HAP-1 (cell line): ENCODE measurements around the gene LITAFD.
A peak's percentile ranks its signal among the peaks of the same experiment; 100 is the strongest.

Source experiments
- DNase-seq, 2 experiments: peaks; one replicate each; pipeline ENCODE4 v3.0.0-alpha.2; 2016 to 2020; ENCODE audit warnings: low spot score in 2 of 2
- H3K27me3 ChIP-seq: fragments of 250-450 bp; sonication (Bioruptor Pico); 2 replicates; pipeline ENCODE4 v1.5.1; 2020; ENCODE audit warnings: low read depth, mild to moderate bottlenecking, moderate library complexity
- H3K36me3 ChIP-seq: fragments of 250-450 bp; sonication (Bioruptor Pico); replicated peaks from 2 replicates; pipeline ENCODE4 v1.5.1; 2020; ENCODE audit warnings: mild to moderate bottlenecking
- H3K4me1 ChIP-seq: fragments of 250-450 bp; sonication (Bioruptor Pico); 2 replicates; pipeline ENCODE4 v1.5.1; 2020; ENCODE audit warnings: mild to moderate bottlenecking
- H3K4me3 ChIP-seq: fragments of 250-450 bp; sonication (Bioruptor Pico); 2 replicates; pipeline ENCODE4 v1.5.1; 2020; ENCODE audit warnings: mild to moderate bottlenecking, moderate library complexity
- H3K9me3 ChIP-seq: fragments of 250-450 bp; sonication (Bioruptor Pico); 2 replicates; pipeline ENCODE4 v1.5.1; 2020; ENCODE audit warnings: mild to moderate bottlenecking, moderate library complexity
- in situ Hi-C: fragments of 300-500 bp; cut with MboI; formaldehyde crosslinking; loops from 3 replicates; pipeline ENCODE4 v1.14.3; 2020; ENCODE audit warnings: low sequenced_read_pairs, inconsistent platforms, mixed read lengths

The LITAFD gene

DNA sequence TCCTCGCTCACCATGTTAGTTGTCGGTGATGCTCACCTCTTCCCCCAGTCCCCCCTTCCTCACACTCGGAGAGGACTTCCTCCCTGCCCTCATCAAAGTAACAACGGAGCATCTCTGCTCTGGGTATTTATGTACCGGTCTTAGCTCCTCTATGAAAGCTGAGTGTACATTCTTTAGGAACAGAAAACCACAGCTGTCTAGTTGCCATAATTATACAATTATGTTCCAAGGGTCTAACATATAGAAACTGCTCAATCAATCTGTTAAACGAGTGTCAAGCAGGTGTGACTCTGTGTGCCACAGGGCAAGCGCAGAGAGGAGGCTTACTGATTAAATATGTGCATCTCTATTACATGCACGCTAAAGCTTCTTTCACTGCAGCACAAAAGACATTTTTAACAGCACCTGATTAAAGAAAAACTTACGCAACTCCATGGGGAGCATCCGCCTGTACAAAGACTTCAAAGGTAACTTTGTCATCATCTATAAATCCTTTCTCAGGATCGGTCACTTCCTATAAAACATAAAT lies 37.8 kb downstream of the LITAFD start:
- in situ Hi-C loops, result loop anchor here (10.0 kb wide), 1 partner anchor 85 kb away; no protein-coding TSS in a partner anchor
- Histone ChIP-seq H3K4me3 (no peak overlapping the region), H3K4me1 (peaks cover 16% of the 10 kb centered on the region), H3K9me3 (no peaks in the 10 kb centered on the region), H3K36me3 (peaks cover 92% of the 10 kb centered on the region), H3K27me3 (no peaks in the 10 kb centered on the region)
- DNase-seq, result peak in 1 of 2 experiments; percentile 34

DNA sequence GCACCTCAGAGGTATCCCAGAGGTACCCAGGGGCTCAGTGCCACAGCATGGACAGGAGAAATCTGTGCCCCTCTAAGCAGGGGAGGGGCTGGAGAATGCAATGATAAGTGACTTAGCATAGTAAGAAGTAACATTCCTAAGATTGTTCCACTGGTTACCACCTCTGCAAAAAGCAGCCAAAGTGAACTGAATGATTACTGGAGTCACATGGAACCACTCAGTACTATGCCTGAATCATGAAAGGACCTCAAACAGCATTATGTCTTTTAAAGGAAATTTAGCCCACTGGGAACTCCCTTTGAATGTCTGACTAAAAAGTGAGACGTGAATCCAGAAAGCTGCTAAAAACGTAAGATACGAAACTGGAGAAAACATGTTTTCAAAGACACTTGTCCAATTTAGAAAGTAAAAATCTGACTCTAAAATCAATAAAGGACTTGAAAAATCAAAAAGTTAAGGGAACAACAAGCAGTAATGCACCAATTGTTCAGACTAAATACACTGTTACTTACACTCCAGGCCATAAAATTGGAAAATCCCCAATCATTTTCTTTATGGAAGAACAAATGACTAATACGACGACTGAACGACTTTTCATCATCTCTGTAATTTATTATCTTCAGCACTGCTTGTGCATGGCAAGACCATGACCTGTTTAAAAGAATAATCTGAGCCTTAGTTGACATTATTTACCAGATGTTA lies 38.6 kb downstream of the LITAFD start:
- in situ Hi-C loops, result loop anchor here (10.0 kb wide), 1 partner anchor 84 kb away; no protein-coding TSS in a partner anchor

DNA sequence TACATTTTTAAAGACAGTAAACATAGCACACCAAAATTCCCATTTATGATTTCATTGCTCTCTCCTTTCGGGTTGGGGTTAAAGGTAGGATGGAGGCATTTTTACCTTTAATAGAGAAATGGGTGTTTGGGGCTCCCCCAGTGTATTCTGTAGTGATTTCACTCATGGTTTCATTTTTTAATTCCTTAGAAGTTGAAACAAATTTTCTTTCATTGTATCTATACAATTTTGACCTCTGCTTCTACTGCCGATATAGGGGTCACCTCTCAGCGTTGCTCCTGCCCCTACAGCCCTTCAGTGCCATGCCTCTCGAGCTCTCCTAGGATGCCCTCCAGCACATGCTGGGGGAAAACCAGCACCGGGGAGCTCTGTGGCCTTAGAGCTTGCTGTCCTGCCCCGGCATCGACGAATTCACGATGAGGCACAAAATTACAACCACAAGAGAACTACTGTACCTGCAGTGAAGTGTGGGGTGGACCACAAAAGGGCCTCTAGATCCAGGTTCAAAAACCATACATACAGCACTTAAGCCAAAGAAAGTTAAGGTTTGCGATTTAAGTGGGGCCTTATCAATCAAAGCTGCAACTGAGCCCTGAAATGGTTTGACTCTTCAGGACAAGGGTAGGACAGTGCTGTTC lies 39.3 kb downstream of the LITAFD start:
- no peak overlapping the region for H3K4me3 ChIP-seq
- H3K36me3 ChIP-seq, result peaks cover 87% of the 10 kb centered on the region
- H3K27me3 ChIP-seq, result no peaks in the 10 kb centered on the region
- no peak for DNase-seq
- H3K9me3 ChIP-seq, result no peaks in the 10 kb centered on the region
- in situ Hi-C loops, result loop anchor here (10.0 kb wide), 1 partner anchor 83 kb away; no protein-coding TSS in a partner anchor
- H3K4me1 ChIP-seq, result peaks cover 16% of the 10 kb centered on the region

More for the DNA sequence above, 38.6 kb downstream of the LITAFD start:
- Histone ChIP-seq H3K27me3 (no peaks in the 10 kb centered on the region), H3K36me3 (peaks cover 90% of the 10 kb centered on the region), H3K4me3 (no peak overlapping the region), H3K4me1 (peaks cover 16% of the 10 kb centered on the region), H3K9me3 (no peaks in the 10 kb centered on the region)
- no peak for DNase-seq

DNA sequence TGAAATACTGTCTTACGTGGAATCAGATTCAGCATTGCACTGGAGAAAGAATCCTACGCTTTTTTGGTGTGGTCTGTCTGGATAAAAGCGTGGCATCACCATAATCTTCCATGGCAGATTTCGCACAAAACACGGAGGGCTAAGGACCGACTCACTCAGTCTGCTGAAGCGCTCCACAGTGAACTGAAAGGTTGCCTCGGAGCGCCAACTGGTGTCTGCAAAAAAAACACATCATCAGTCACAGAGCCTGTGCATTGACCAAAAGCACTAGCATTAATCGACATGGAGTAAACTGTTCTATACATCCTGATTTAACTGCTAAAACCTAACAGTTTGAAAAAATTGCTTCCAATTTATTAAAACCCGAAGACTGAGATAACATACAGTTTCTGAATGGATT lies 41.0 kb downstream of the LITAFD start:
- in situ Hi-C loops, result loop anchor here (10.0 kb wide), 1 partner anchor 82 kb away; no protein-coding TSS in a partner anchor
- H3K4me1 ChIP-seq, result peaks cover 9% of the 10 kb centered on the region; the same call in 1 of the 2 replicates
- no peak for DNase-seq
- H3K9me3 ChIP-seq, result no peaks in the 10 kb centered on the region
- no peak overlapping the region for H3K4me3 ChIP-seq
- peaks cover 83% of the 10 kb centered on the region for H3K36me3 ChIP-seq
- no peaks in the 10 kb centered on the region for H3K27me3 ChIP-seq

DNA sequence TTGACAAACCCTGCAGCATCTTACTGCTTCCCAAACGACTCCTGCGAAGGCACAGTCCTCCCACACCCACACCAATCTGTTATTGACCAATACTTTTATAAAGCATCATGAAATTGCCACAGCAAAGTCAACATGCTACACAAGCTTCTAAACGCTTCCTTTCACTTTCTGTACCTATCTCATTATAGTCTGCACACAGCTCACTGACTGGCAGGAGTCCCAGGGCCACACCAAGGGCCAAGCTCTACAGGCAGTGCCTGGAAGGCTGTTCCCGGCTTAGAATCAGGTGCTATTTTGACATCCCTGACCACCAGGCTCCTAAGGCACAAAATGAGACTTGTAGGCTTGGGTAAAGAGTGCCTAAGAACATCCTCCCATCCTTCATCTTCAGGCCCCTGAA lies 42.1 kb downstream of the LITAFD start:
- Histone ChIP-seq H3K27me3 (no peaks in the 10 kb centered on the region), H3K36me3 (peaks cover 81% of the 10 kb centered on the region)

DNA sequence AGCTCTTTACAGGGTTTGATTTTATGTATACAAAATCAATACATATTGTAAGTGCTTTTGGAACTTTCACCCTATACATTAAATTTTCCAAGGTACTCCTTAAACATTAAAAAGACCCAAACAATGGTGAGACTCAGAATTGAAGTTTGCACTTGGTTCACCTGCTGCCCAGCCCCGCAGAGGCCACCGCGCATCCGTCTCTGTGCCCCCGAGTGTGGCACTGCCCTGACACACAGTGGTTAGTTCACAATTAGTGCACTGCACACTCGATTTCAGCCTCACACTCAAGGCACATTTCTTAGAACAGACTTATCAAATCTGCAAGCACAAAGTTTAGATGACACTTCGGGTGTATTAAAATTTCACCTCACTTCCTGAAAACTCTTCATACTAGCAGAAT lies 43.3 kb downstream of the LITAFD start:
- Histone ChIP-seq H3K27me3 (no peaks in the 10 kb centered on the region), H3K4me3 (no peak overlapping the region), H3K36me3 (peaks cover 76% of the 10 kb centered on the region), H3K9me3 (no peaks in the 10 kb centered on the region), H3K4me1 (peaks cover 6% of the 10 kb centered on the region; the same call in 1 of the 2 replicates)
- in situ Hi-C loops, result loop anchor here (10.0 kb wide), 1 partner anchor 79 kb away; no protein-coding TSS in a partner anchor
- no peak for DNase-seq

More for the DNA sequence above, 42.1 kb downstream of the LITAFD start:
- H3K4me3 ChIP-seq, result no peak overlapping the region
- in situ Hi-C loops, result loop anchor here (10.0 kb wide), 1 partner anchor 81 kb away; no protein-coding TSS in a partner anchor
- no peak for DNase-seq
- H3K4me1 ChIP-seq, result peaks cover 9% of the 10 kb centered on the region; the same call in 1 of the 2 replicates
- no peaks in the 10 kb centered on the region for H3K9me3 ChIP-seq

DNA sequence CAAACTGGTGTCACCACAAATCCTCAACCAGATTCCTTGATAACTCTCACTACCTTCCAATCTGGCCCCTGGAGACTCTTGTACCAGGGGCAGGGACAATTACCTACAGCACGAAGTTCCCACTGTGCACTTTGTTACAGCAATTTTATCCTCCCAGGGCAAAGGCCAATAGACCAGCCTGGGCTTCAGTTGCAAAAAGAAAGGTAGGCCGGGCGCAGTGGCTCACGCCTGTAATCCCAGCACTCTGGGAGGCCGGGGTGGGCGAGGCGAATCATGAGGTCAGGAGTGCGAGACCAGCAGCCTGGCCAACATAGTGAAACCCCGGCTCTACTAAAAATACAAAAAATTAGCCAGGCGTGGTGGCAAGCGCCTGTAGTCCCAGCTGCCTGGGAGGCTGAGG lies 44.7 kb downstream of the LITAFD start:
- no peak for DNase-seq
- Histone ChIP-seq H3K9me3 (no peaks in the 10 kb centered on the region), H3K36me3 (peaks cover 62% of the 10 kb centered on the region), H3K4me3 (no peak overlapping the region), H3K4me1 (no peaks in the 10 kb centered on the region), H3K27me3 (no peaks in the 10 kb centered on the region)
- in situ Hi-C loops, result loop anchor here (10.0 kb wide), 1 partner anchor 78 kb away; no protein-coding TSS in a partner anchor

DNA sequence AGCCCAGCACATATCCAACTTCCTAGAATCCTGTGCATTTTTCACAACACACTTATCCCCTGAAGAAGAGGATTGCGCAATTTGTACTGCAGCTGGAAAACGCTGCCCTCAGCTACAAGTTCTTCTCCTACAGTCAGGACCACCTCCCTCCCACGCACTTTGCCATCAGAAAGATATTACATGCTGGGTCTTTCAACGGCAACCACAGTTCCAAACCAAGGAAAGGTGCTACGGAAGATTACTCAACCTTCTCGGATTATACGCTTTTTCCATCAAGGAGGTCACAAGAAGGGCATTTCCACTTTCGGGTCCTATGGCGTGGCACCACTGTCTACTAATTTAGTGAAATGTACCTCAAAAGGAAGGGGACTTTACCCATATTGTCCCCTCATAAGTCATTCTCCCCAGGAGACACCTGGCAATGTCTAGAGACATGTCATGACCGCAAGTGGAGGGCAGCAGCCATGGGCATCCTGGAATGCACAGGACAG lies 46.4 kb downstream of the LITAFD start:
- DNase-seq, result no peak
- in situ Hi-C loops, result loop anchor here (10.0 kb wide), 1 partner anchor 76 kb away; no protein-coding TSS in a partner anchor
- Histone ChIP-seq H3K36me3 (peaks cover 47% of the 10 kb centered on the region), H3K9me3 (no peaks in the 10 kb centered on the region), H3K27me3 (no peaks in the 10 kb centered on the region), H3K4me1 (no peaks in the 10 kb centered on the region), H3K4me3 (no peak overlapping the region)

DNA sequence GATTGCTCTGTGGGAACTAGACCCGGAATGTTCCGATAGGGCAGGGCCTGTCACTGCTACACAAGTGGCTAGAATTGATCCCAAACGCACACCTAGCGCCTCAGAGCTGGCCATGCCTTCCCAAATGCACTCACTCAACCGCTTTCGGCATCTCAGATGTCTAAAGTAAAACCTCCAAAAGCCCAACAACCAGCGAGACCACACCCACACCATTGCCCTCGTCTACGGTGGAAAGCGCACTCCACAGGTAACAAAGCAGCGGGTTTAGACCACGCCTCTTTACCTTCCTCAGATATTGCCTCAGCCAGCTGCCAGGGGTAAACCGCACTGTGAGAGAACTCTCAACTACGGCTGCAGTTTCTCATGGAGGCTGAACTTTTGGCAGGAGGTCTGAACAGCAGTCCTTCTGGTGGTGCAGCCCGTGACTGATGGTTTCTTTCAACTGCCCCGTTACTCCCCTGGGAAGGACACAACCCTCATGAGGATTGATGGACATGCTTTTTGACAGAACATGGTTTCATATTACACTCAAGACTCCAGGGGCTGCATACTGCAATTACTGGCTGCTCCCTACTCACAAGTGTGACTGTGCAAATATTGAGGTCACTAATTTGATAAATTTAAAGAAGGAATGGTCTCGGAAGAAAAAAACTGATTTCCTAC lies 47.1 kb downstream of the LITAFD start:
- H3K27me3 ChIP-seq, result no peaks in the 10 kb centered on the region
- in situ Hi-C loops, result loop anchor here (10.0 kb wide), 1 partner anchor 76 kb away; no protein-coding TSS in a partner anchor

DNA sequence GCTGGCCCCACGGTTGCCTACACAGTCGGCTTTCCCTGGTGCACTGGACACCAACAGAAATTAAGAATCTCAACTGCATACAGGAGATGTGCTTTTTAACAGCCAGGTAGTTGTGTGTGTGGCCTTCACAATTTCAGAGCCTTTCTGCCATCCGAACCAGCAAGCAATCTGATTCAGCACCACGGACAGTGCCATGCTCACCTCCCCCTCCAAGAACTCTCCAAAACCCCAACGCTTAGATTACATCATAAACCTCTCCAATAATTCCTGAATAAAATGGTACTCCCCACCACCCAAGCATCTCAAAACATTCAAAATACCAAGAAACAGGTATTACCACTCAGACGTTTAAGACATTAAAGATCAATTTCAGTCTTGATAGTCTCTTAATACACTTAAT lies 49.7 kb downstream of the LITAFD start:
- in situ Hi-C loops, result no loop called here
- Histone ChIP-seq H3K9me3 (no peaks in the 10 kb centered on the region), H3K4me3 (no peak overlapping the region), H3K36me3 (peaks cover 22% of the 10 kb centered on the region), H3K27me3 (no peaks in the 10 kb centered on the region), H3K4me1 (peaks cover 3% of the 10 kb centered on the region; the same call in 1 of the 2 replicates)
- DNase-seq, result peak in 1 of 2 experiments; percentile 74

More for the DNA sequence above, 47.1 kb downstream of the LITAFD start:
- Histone ChIP-seq H3K9me3 (no peaks in the 10 kb centered on the region), H3K4me3 (no peak overlapping the region), H3K36me3 (peaks cover 44% of the 10 kb centered on the region), H3K4me1 (peaks cover 3% of the 10 kb centered on the region; the same call in 1 of the 2 replicates)
- no peak for DNase-seq

DNA sequence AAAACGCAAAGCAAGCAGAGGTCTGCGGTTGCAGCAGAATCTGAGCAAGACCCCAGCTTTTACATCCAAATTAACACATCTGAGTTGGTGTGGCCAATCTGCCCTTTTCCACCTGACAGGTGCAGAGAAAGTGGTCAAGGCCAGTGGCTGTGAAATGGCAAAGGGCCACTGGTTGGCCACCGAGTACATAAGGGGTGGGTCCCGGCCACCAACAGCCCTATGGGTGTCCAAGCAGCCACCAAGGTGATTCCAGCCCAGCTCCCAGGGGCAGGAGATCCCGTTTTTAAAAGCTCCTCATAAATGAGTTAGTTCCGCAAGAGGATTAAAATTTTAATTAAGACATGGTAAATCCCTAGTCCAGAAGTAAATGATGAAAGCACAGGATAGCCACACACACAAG lies 52.5 kb downstream of the LITAFD start:
- DNase-seq, result no peak
- Histone ChIP-seq H3K4me1 (peaks cover 3% of the 10 kb centered on the region; the same call in 1 of the 2 replicates), H3K9me3 (no peaks in the 10 kb centered on the region), H3K27me3 (no peaks in the 10 kb centered on the region), H3K36me3 (peaks cover 7% of the 10 kb centered on the region), H3K4me3 (no peak overlapping the region)
- in situ Hi-C loops, result no loop called here
